ENCODE measurements around the gene PCNX3. TPM values are rescaled to one million over a fixed set of nuclear protein-coding genes. Genes with fewer than 3 reads are reported as not detected.
A peak's percentile ranks its signal among the peaks of the same experiment; 100 is the strongest.

PCNX3 gene
- total and polyA plus RNA-seq, 4 donors = 13.9 to 53.8 (median 20.4) TPM

- no peak for DNase-seq
- no peaks in the 10 kb centered on the region for H3K27me3 ChIP-seq (ENCODE audit: control insufficient read depth in 3 of 3, insufficient read depth in 3 of 3, low read length in 2 of 3)
- H3K9me3 ChIP-seq (ENCODE audit: control insufficient read depth in 4 of 4, insufficient read depth in 3 of 4, low read length in 3 of 4) = no peaks in the 10 kb centered on the region
- TF ChIP-seq CTCF (IDR thresholded peaks at IDR 0.05; ENCODE audit: control extremely low read depth, extremely low read depth) = no peak
- peaks cover 0 to 9% (median 5%) of the 10 kb centered on the region in 4 donors for H3K36me3 ChIP-seq (ENCODE audit: control insufficient read depth in 4 of 4, insufficient read depth in 4 of 4, low read length in 4 of 4)
- H3K4me3 ChIP-seq = peak overlapping the region; percentile 74
- H3K27ac ChIP-seq (ENCODE audit: low read depth in 1 of 2, low read length in 1 of 2) = peak overlapping the region; percentile 51 to 95
- peaks cover 5 to 67% (median 33%) of the 10 kb centered on the region in 5 donors for H3K4me1 ChIP-seq (ENCODE audit: control insufficient read depth in 5 of 5, insufficient read depth in 5 of 5, low read length in 5 of 5)
- ATAC-seq (ENCODE audit: insufficient read depth, low FRiP score) = no peak
- 34 to 50% methylated on average over 22 of the region's 22 CpGs for WGBS, 2 donors
- no peak overlapping the region for H3K9ac ChIP-seq (ENCODE audit: insufficient read depth in 1 of 2, low read length in 2 of 2)
Observed at GRCh38 chr11:65573391-65574079, 42.0 kb upstream of the PCNX3 start.

DNA sequence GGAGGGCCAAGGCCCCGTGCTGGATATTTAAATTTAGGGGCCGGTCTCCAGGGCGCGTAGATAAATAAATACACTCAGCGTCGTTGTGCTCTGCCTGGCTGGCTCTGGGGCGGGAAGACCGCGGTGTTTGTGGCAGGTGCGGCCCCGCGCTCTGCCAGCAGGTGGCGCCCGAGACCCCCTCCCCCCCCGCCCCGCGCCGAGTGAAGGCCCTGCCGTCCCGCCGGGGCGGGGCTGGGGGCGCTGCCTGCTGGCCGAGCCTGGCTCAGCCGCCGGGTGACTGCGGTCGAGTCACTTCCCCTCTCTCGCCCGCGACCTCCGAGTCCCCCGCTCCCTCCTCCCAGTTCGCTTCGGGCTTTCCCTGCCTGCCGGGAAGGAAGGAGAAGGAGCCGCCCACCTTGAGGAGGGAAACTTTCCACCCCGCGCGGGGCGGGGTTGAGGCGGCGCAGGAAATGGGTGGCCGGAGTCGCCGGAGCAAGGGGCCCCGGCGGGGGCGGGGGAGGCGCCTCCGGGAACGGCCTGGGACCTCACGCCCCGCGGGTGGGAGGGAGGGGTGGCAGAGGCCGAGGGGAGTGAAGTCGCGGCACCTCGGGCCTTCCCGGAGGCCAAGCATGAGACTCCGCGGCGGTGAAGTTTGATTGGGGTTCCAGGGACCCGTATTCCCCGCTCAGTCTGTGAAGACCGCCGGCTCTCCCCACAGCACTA is 41.3 kb upstream of the PCNX3 start:
- H3K4me1 ChIP-seq (ENCODE audit: control insufficient read depth in 5 of 5, insufficient read depth in 5 of 5, low read length in 5 of 5) = peaks cover 5 to 60% (median 28%) of the 10 kb centered on the region in 5 donors
- DNase-seq (peak; percentile 80 to 92 (median 92)), ATAC-seq (ENCODE audit: insufficient read depth, low FRiP score) (peak; percentile 60)
- 0 to 1% methylated on average over 47 to 66 of the region's 67 CpGs for WGBS, 2 donors
- no peak overlapping the region for H3K9ac ChIP-seq (ENCODE audit: insufficient read depth in 1 of 2, low read length in 2 of 2)
- H3K9me3 ChIP-seq (ENCODE audit: control insufficient read depth in 4 of 4, insufficient read depth in 3 of 4, low read length in 3 of 4) = no peaks in the 10 kb centered on the region
- H3K36me3 ChIP-seq (ENCODE audit: control insufficient read depth in 4 of 4, insufficient read depth in 4 of 4, low read length in 4 of 4) = peaks cover 0 to 10% (median 3%) of the 10 kb centered on the region in 4 donors
- peak; percentile 62 for TF ChIP-seq CTCF (IDR thresholded peaks at IDR 0.05; ENCODE audit: control extremely low read depth, extremely low read depth)
- H3K4me3 ChIP-seq = peak overlapping the region; percentile 40
- no peaks in the 10 kb centered on the region for H3K27me3 ChIP-seq (ENCODE audit: control insufficient read depth in 3 of 3, insufficient read depth in 3 of 3, low read length in 2 of 3)
- H3K27ac ChIP-seq (ENCODE audit: low read depth in 1 of 2, low read length in 1 of 2) = peak overlapping the region; percentile 58 to 95

DNA sequence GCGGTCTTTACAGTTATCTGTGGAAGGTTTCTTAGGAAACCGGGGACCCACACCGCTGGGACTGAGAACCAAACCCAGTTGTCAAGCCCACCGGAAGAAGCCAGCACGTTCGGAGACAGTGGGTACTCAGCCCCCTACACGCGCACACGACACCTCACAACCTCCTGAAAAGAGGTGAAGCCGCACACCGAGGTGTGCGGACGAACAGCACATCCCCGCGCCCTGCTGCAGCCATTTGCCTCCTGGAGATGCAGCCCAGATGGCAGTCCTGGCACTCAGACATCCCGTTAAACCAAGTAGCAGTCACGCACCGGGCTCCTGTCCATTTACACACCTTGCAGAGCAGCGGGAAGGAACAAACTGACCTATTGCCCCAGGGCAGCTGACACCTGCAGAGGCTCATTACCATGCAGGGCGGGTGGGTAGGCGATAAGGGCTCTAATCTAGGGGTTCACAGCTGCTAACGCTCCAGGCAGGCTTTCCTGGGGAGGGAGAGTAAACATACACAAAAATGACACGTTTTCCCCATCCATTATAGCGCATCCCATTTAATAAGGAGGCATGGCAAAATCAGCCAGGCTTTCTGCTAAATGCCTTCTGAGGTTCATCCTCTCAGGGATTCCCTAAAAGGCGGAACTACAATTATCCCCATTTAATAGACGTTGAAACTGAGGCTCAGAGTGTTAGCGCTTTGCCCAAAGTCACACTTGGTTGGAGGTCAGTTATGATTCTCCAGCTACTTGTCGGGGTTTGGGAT is 40.6 kb upstream of the PCNX3 start:
- H3K9ac ChIP-seq (ENCODE audit: insufficient read depth in 1 of 2, low read length in 2 of 2) = no peak overlapping the region
- H3K27me3 ChIP-seq (ENCODE audit: control insufficient read depth in 3 of 3, insufficient read depth in 3 of 3, low read length in 2 of 3) = no peaks in the 10 kb centered on the region
- H3K9me3 ChIP-seq (ENCODE audit: control insufficient read depth in 4 of 4, insufficient read depth in 3 of 4, low read length in 3 of 4) = peaks cover 0 to under 1% (median 0%) of the 10 kb centered on the region in 4 donors
- H3K36me3 ChIP-seq (ENCODE audit: control insufficient read depth in 4 of 4, insufficient read depth in 4 of 4, low read length in 4 of 4) = peaks cover 0 to 13% (median 6%) of the 10 kb centered on the region in 4 donors
- ATAC-seq (ENCODE audit: insufficient read depth, low FRiP score) (no peak), DNase-seq (no peak)
- peaks cover 5 to 55% (median 28%) of the 10 kb centered on the region in 5 donors for H3K4me1 ChIP-seq (ENCODE audit: control insufficient read depth in 5 of 5, insufficient read depth in 5 of 5, low read length in 5 of 5)
- peak overlapping the region; percentile 58 to 92 for H3K27ac ChIP-seq (ENCODE audit: low read depth in 1 of 2, low read length in 1 of 2)
- H3K4me3 ChIP-seq = peak overlapping the region; percentile 42
- no peak for TF ChIP-seq CTCF (IDR thresholded peaks at IDR 0.05; ENCODE audit: control extremely low read depth, extremely low read depth)
- WGBS, 2 donors = 12 to 20% methylated on average over 28 of the region's 28 CpGs

Measured in lung (tissue), 12 donors.